GM12878 (cell line): Measurements from ENCODE around the gene RAD1. TPM values are rescaled to one million over a fixed set of nuclear protein-coding genes. Genes with fewer than 3 reads are reported as not detected.

Experiments used
- ATAC-seq: fragments of 200-7000 bp; cut with Tn5 transposase; 3 replicates; pipeline ENCODE4 v1.9.1; 2020; ENCODE audit warnings: mild to moderate bottlenecking, moderate library complexity
- BruUV-seq: library from RNA; stranded (reverse); fragments of 400-500 nt; replicated peaks from 2 replicates; lab custom pipeline; 2021; lab: Mats Ljungman, UMichigan
- CTCF ChIA-PET: fragments of 300-600 bp; sonication (Branson Sonifier 250); formaldehyde crosslinking; extraction: SDS; loops from one replicate; lab custom pipeline; 2021; ENCODE audit warnings: inconsistent platforms; lab: Yijun Ruan, JAX
- POLR2A ChIA-PET: fragments of 350-600 bp; formaldehyde crosslinking; extraction: SDS; loops from one replicate; lab custom pipeline; 2021; ENCODE audit warnings: inconsistent platforms; lab: Charles Lee
- RAD21 ChIA-PET: fragments of 300-600 bp; sonication (Branson Sonifier 250); formaldehyde crosslinking; loops from one replicate; lab custom pipeline; 2023; ENCODE audit warnings: antibody characterized with exemption; ENCODE audit not compliant: unreplicated experiment; lab: Charles Lee
- SMC1A ChIA-PET: fragments of 300-600 bp; sonication (Branson Sonifier 250); formaldehyde crosslinking; loops from one replicate; lab custom pipeline; 2023; ENCODE audit not compliant: unreplicated experiment, uncharacterized antibody; lab: Charles Lee
- DNase-seq: peaks from one replicate; pipeline ENCODE4 v3.0.0-alpha.2; 2011; ENCODE audit warnings: low read depth, low spot score
- FAIRE-seq: peaks from 3 replicates; lab custom pipeline; 2011; peaks lifted over from hg19 to GRCh38; lab: Jason Lieb, UNC
- H2AFZ ChIP-seq: 2 replicates; pipeline ENCODE4 v1.6.0; 2011; ENCODE audit warnings: low read depth, low read length, control low read depth; ENCODE audit not compliant: control insufficient read depth
- H3K27ac ChIP-seq: 2 replicates; pipeline ENCODE4 v1.5.1; 2011; ENCODE audit warnings: control low read depth; ENCODE audit not compliant: control insufficient read depth, insufficient read depth
- H3K27me3 ChIP-seq, 2 experiments: replicated peaks in 1 of 2; 2 replicates each; pipeline versions ENCODE4 v1.6.0 to v1.6.1; 2011; ENCODE audit warnings: low read length in 1 of 2; ENCODE audit not compliant: control insufficient read depth in 2 of 2, insufficient read depth in 2 of 2
- H3K36me3 ChIP-seq, 2 experiments: 2 replicates each; pipeline ENCODE4 v1.5.1; 2011; ENCODE audit warnings: low read length in 1 of 2; ENCODE audit not compliant: control insufficient read depth in 2 of 2, insufficient read depth in 2 of 2
- H3K4me1 ChIP-seq: 2 replicates; pipeline ENCODE4 v1.6.1; 2011; ENCODE audit warnings: mild to moderate bottlenecking, low read length, moderate library complexity, mixed read lengths; ENCODE audit not compliant: control insufficient read depth, insufficient read depth
- H3K4me2 ChIP-seq: 2 replicates; pipeline ENCODE4 v1.6.0; 2011; ENCODE audit warnings: control low read depth; ENCODE audit not compliant: control insufficient read depth, insufficient read depth
- H3K4me3 ChIP-seq: fragments of 200-600 bp; sonication (generic); 2 replicates; pipeline ENCODE4 v1.5.1; 2016
- H3K79me2 ChIP-seq: 2 replicates; pipeline ENCODE4 v1.6.0; 2011; ENCODE audit warnings: low read length; ENCODE audit not compliant: control insufficient read depth, insufficient read depth
- H3K9ac ChIP-seq: 2 replicates; pipeline ENCODE4 v1.8.0; 2011; ENCODE audit warnings: low read length, control low read depth, mixed read lengths; ENCODE audit not compliant: control insufficient read depth, insufficient read depth
- H3K9me3 ChIP-seq: replicated peaks from 3 replicates; pipeline ENCODE4 v1.5.1; 2011; ENCODE audit warnings: mild to moderate bottlenecking, low read length; ENCODE audit not compliant: control insufficient read depth, insufficient read depth
- H4K20me1 ChIP-seq: 2 replicates; pipeline ENCODE4 v1.6.0; 2011; ENCODE audit not compliant: control insufficient read depth, insufficient read depth
- BCLAF1 ChIP-seq: fragments of 450-650 bp; IDR thresholded peaks from 2 replicates; pipeline ENCODE4 v1.6.1; 2017; ENCODE audit warnings: antibody characterized with exemption, mild to moderate bottlenecking, moderate library complexity
- EZH2 ChIP-seq: IDR thresholded peaks from 2 replicates; pipeline ENCODE4 v1.6.1; 2012; ENCODE audit warnings: low read depth, mild to moderate bottlenecking, control low read depth, inconsistent platforms, low read length, borderline replicate concordance; ENCODE audit not compliant: control insufficient read depth
- HCFC1 ChIP-seq: fragments of 150-350 bp; IDR thresholded peaks from 2 replicates; pipeline ENCODE4 v1.6.1; 2014; ENCODE audit warnings: low read length
- PAX5 ChIP-seq: IDR thresholded peaks from 2 replicates; pipeline ENCODE4 v1.6.1; 2011; ENCODE audit warnings: low read depth, low read length, borderline replicate concordance
- POU2F2 ChIP-seq: IDR thresholded peaks from 3 replicates; pipeline ENCODE4 v1.6.1; 2011; ENCODE audit warnings: low read depth, mild to moderate bottlenecking, low read length, borderline replicate concordance
- PRDM15 ChIP-seq: fragments of 450-650 bp; formaldehyde crosslinking; IDR thresholded peaks from 2 replicates; pipeline ENCODE4 v1.4.0; 2020; ENCODE audit warnings: mild to moderate bottlenecking, moderate library complexity
- RELA ChIP-seq: fragments of 450-650 bp; IDR thresholded peaks from 2 replicates; pipeline ENCODE4 v1.8.0; 2014; ENCODE audit warnings: borderline replicate concordance; ENCODE audit not compliant: partially characterized antibody
- RELB ChIP-seq: fragments of 450-650 bp; IDR thresholded peaks from 2 replicates; pipeline ENCODE4 v1.6.1; 2017; ENCODE audit warnings: low read depth, mild to moderate bottlenecking, moderate library complexity
- ZBTB11 ChIP-seq: fragments of 450-650 bp; formaldehyde crosslinking; IDR thresholded peaks from 2 replicates; pipeline ENCODE4 v1.5.0; 2022; ENCODE audit warnings: mild to moderate bottlenecking, missing genetic modification characterization
- ZNF217 ChIP-seq: fragments of 450-650 bp; IDR thresholded peaks from 2 replicates; pipeline ENCODE4 v1.6.1; 2017; ENCODE audit warnings: antibody characterized with exemption, mild to moderate bottlenecking
- ZSCAN29 ChIP-seq: fragments of 450-650 bp; IDR thresholded peaks from 2 replicates; pipeline ENCODE4 v1.6.1; 2017; ENCODE audit warnings: mild to moderate bottlenecking, moderate library complexity
- ZZZ3 ChIP-seq: IDR thresholded peaks from 2 replicates; pipeline ENCODE4 v1.6.1; 2011; ENCODE audit warnings: low read depth; ENCODE audit not compliant: control insufficient read depth, insufficient read length
- WGBS: methylation state at CpG from one replicate; pipeline ENCODE4 v1.1.6; 2016; ENCODE audit warnings: low lambda C conversion rate; ENCODE audit not compliant: insufficient replicate concordance, insufficient coverage; ENCODE audit errors: missing lambda C conversion rate; 5-methylcytosine and 5-hydroxymethylcytosine counted together
- in situ Hi-C: fragments of 300-500 bp; cut with MboI; formaldehyde crosslinking; loops from 9 replicates; pipeline ENCODE4 v1.14.3; 2018; ENCODE audit warnings: mixed read lengths
- intact Hi-C: fragments of 100-400 bp; cut with micrococcal nuclease; formaldehyde crosslinking; loops from one replicate; pipeline ENCODE4 v1.14.2; 2022; ENCODE audit not compliant: unreplicated experiment
- polyA plus RNA-seq, 11 experiments: library from polyadenylated mRNA; depleted of rRNA in 4 of 11; unstranded in 6 of 11; stranded (reverse) in 5 of 11; fragments of >200 nt; fragmentation: Nextera tagmentation in 4 of 11; fragmentation: Illumina TruSeq in 1 of 11; extraction: Ambion mirVana in 4 of 11; extraction: Trizol in 1 of 11; gene quantifications; 1 replicate in 1 of 11; 2 replicates in 10 of 11; pipeline versions ENCODE4 v1.2.1 to v1.2.3, GENCODE V29; 2011 to 2016; ENCODE audit warnings: inconsistent platforms in 2 of 11, missing spikeins in 2 of 11, low read depth in 1 of 11
- total RNA-seq, 4 experiments: library from RNA; depleted of rRNA in 3 of 4; stranded (reverse); fragments of >200 nt in 3 of 4; fragmentation: Illumina TruSeq in 1 of 4; extraction: Trizol in 1 of 4; gene quantifications; 2 replicates each; pipeline versions ENCODE4 v1.2.1 to v1.2.3, GENCODE V29; 2013 to 2021

The RAD1 gene
- total and polyA plus RNA-seq, 10 of the 15 experiments (the other 5 are each of a cell fraction or from before 2014, with no cell fraction given), result 21.1 to 58.4 (median 37.2) TPM

- no peaks in the 10 kb centered on the region for H3K4me1 ChIP-seq
- ChIA-PET CTCF (interaction anchor here (0.6 to 1.7 kb wide), 2 partner anchors 30 to 200 kb away, joined by 4 read pairs; no protein-coding TSS in a partner anchor), POLR2A (no interaction called here), SMC1A (interaction anchor here (0.8 to 1.7 kb wide), 2 partner anchors 25 to 27 kb away, joined by 3 read pairs; no protein-coding TSS in a partner anchor), RAD21 (no interaction called here)
- H3K9me3 ChIP-seq, result no peaks in the 10 kb centered on the region
- no TSS peak for BruUV-seq
- H3K27me3 ChIP-seq, result no peaks in the 10 kb centered on the region
- no peak overlapping the region for H3K27ac ChIP-seq
- no peak overlapping the region for H2AFZ ChIP-seq
- H3K79me2 ChIP-seq, result no peaks in the 10 kb centered on the region
- no peaks in the 10 kb centered on the region for H4K20me1 ChIP-seq
- ATAC-seq (no peak), DNase-seq (no peak), FAIRE-seq (no peak)
- WGBS, result 95% methylated on average over 1 of the region's 1 CpG
- intact Hi-C loops (no loop called here), in situ Hi-C loops (loop anchor here (25.0 kb wide), 1 partner anchor 681 kb away; no protein-coding TSS in a partner anchor)
- no peaks in the 10 kb centered on the region for H3K36me3 ChIP-seq
- no peak overlapping the region for H3K4me3 ChIP-seq
- no peak overlapping the region for H3K9ac ChIP-seq
- H3K4me2 ChIP-seq, result no peak overlapping the region
- TF ChIP-seq PRDM15 (CRISPR knock-in tag) (no peak), EZH2 (no peak), ZBTB11 (CRISPR knock-in tag) (no peak), POU2F2 (no peak), ZZZ3 (no peak), HCFC1 (no peak), ZSCAN29 (no peak), BCLAF1 (no peak), ZNF217 (no peak), RELB (no peak), RELA (no peak), PAX5 (no peak)
Measured at GRCh38 chr5:34868791-34869190, 46.5 kb downstream of the RAD1 start.
